Mammary epithelial cell (primary cell): ENCODE results near the gene OSTC.

ENCODE experiments used
- EZH2 ChIP-seq: IDR thresholded peaks from 2 replicates; pipeline ENCODE4 v1.6.1; 2012; ENCODE audit warnings: low read length, inconsistent platforms, borderline replicate concordance
- TF ChIP-seq, protein P1 (sequence below), 2 donors: IDR thresholded peaks in 1 of 2; conservative IDR thresholded peaks in 1 of 2; 2 replicates each; pipeline ENCODE4 v1.5.1; 2011 to 2012; ENCODE audit warnings: inconsistent platforms in 2 of 2, low read length in 2 of 2, mild to moderate bottlenecking in 2 of 2, control low read depth in 1 of 2, low read depth in 1 of 2; ENCODE audit not compliant: insufficient read depth in 1 of 2; ENCODE audit errors: extremely low read depth in 1 of 2

DNA sequence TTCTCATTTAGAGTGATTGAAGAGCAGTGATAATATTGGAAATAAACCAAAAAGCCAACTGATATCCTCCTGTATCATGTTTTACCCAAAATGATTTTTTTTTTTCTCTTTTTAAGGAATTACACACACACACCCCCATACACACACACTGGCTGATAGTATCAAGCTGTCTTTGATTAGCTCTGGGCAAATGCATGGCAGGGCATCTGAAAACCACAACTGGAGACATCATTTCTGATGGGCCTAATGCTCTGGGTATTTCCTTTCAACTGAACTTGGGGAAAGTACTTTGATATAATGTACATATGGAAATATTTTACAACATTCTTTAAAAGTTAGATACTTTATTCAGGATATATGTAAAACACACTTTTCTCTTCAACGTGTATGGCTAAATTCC, 14.2 kb upstream of the OSTC start:
- TF ChIP-seq, protein P1, sequence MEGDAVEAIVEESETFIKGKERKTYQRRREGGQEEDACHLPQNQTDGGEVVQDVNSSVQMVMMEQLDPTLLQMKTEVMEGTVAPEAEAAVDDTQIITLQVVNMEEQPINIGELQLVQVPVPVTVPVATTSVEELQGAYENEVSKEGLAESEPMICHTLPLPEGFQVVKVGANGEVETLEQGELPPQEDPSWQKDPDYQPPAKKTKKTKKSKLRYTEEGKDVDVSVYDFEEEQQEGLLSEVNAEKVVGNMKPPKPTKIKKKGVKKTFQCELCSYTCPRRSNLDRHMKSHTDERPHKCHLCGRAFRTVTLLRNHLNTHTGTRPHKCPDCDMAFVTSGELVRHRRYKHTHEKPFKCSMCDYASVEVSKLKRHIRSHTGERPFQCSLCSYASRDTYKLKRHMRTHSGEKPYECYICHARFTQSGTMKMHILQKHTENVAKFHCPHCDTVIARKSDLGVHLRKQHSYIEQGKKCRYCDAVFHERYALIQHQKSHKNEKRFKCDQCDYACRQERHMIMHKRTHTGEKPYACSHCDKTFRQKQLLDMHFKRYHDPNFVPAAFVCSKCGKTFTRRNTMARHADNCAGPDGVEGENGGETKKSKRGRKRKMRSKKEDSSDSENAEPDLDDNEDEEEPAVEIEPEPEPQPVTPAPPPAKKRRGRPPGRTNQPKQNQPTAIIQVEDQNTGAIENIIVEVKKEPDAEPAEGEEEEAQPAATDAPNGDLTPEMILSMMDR (conservative IDR thresholded peaks at IDR 0.05 in 1 of 2, IDR thresholded peaks at IDR 0.05 in 1 of 2; ENCODE audit: extremely low read depth in 1 of 2, insufficient read depth in 1 of 2, low read depth in 1 of 2, low read length in 2 of 2): no peak
- no peak for TF ChIP-seq EZH2
